Tibial nerve (tissue), 4 donors: ENCODE results near the gene ELMO1. TPM values are rescaled to one million over a fixed set of nuclear protein-coding genes. Genes with fewer than 3 reads are reported as not detected.

Experiments
- DNase-seq, 2 donors: peaks; one replicate each; pipeline ENCODE4 v3.0.0-alpha.2; 2019; ENCODE audit warnings: low spot score in 2 of 2
- H3K27ac ChIP-seq, 4 donors: fragments of 200-600 bp; sonication (generic) in 3 of 4; one replicate each; pipeline ENCODE4 v1.5.1; 2017 to 2019; ENCODE audit warnings: mild to moderate bottlenecking in 1 of 4
- H3K27me3 ChIP-seq, 2 donors: fragments of 200-600 bp; sonication (generic) in 1 of 2; one replicate each; pipeline versions ENCODE4 v1.5.1 to v1.6.0; 2017 to 2019
- H3K36me3 ChIP-seq, 3 donors: fragments of 200-600 bp; sonication (generic); one replicate each; pipeline ENCODE4 v1.5.1; 2018 to 2019
- H3K4me1 ChIP-seq, 4 donors: fragments of 200-600 bp; sonication (generic) in 3 of 4; one replicate each; pipeline ENCODE4 v1.5.1; 2017 to 2019
- H3K4me3 ChIP-seq, 4 donors: fragments of 200-600 bp; sonication (generic) in 3 of 4; one replicate each; pipeline ENCODE4 v1.5.1; 2017 to 2019; ENCODE audit warnings: mild to moderate bottlenecking in 1 of 4, moderate library complexity in 1 of 4
- H3K9me3 ChIP-seq, 4 donors: fragments of 200-600 bp; sonication (generic) in 3 of 4; one replicate each; pipeline ENCODE4 v1.5.1; 2017 to 2019
- CTCF ChIP-seq, 5 experiments: fragments of 200-600 bp in 3 of 5; fragments of 450-650 bp in 2 of 5; sonication (generic) in 3 of 5; IDR thresholded peaks; one replicate each; pipeline ENCODE4 v1.5.1; 2016 to 2019; ENCODE audit warnings: antibody characterized with exemption in 5 of 5, mild to moderate bottlenecking in 3 of 5, moderate library complexity in 2 of 5
- EP300 ChIP-seq, 2 donors: sonication (generic); formaldehyde crosslinking; IDR thresholded peaks; one replicate each; pipeline ENCODE4 v1.6.1; 2017; ENCODE audit warnings: antibody characterized with exemption in 2 of 2, mild to moderate bottlenecking in 1 of 2
- POLR2A ChIP-seq, 2 donors: fragments of 450-650 bp; IDR thresholded peaks; one replicate each; pipeline ENCODE4 v1.6.1; 2017; ENCODE audit warnings: antibody characterized with exemption in 2 of 2, mild to moderate bottlenecking in 2 of 2, moderate library complexity in 2 of 2
- WGBS, 2 donors: methylation state at CpG; one replicate each; pipeline ENCODE4 v1.1.5; 2018; 5-methylcytosine and 5-hydroxymethylcytosine counted together
- total RNA-seq, 4 donors: library from RNA; depleted of rRNA; stranded (reverse); fragments of >200 nt; gene quantifications; one replicate each; pipeline ENCODE4 v1.1.0, GENCODE V29; 2016

The ELMO1 gene
- total RNA-seq, 4 donors from 2014 or later: 196 to 328 (median 268) TPM

GRCh38 chr7:36943591-36944435 lies 504.9 kb downstream of the ELMO1 start:
- TF ChIP-seq EP300 (IDR thresholded peaks at IDR 0.05): no peak
- TF ChIP-seq POLR2A (IDR thresholded peaks at IDR 0.05): no peak
- TF ChIP-seq CTCF (IDR thresholded peaks at IDR 0.05): no peak
- WGBS, 2 donors: 56 to 62% methylated on average over 8 of the region's 8 CpGs
- Histone ChIP-seq H3K27ac (no peak overlapping the region), H3K4me1 (peaks cover 0 to 12% (median 5%) of the 10 kb centered on the region in 4 donors), H3K4me3 (no peak overlapping the region), H3K27me3 (no peaks in the 10 kb centered on the region), H3K36me3 (peaks cover 0 to 28% (median 3%) of the 10 kb centered on the region in 3 donors), H3K9me3 (peaks cover 0 to 19% (median 4%) of the 10 kb centered on the region in 4 donors)
- no peak for DNase-seq

DNA sequence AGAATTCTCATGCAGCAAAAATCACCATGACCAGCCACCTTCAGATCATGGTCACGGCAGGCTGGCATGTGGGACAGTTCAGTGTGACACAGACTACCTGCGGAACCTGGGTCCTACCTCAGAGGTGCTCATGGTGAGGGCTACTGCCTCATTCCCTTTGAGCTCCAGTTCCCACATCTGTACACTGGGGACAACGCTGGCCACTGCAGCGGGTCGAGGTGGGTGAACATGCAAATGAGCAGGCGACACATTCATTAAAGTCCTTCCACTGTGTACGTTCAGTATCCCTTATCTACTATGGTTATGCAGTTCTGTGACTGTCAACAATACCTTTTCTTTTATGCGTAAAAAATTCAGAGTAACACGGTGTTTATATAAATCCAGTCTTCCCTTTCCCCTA lies 505.7 kb downstream of the ELMO1 start:
- no peak for DNase-seq
- Histone ChIP-seq H3K27me3 (no peaks in the 10 kb centered on the region), H3K4me1 (peaks cover 0 to 12% (median 5%) of the 10 kb centered on the region in 4 donors), H3K36me3 (peaks cover 0 to 36% (median 3%) of the 10 kb centered on the region in 3 donors), H3K9me3 (peaks cover 0 to 28% (median 8%) of the 10 kb centered on the region in 4 donors), H3K27ac (no peak overlapping the region), H3K4me3 (no peak overlapping the region)
- TF ChIP-seq EP300 (IDR thresholded peaks at IDR 0.05) (no peak), POLR2A (IDR thresholded peaks at IDR 0.05) (no peak), CTCF (IDR thresholded peaks at IDR 0.05) (no peak)
- 81 to 85% methylated on average over 9 of the region's 9 CpGs for WGBS, 2 donors

GRCh38 chr7:36942541-36942940 lies 506.1 kb downstream of the ELMO1 start:
- Histone ChIP-seq H3K4me3 (no peak overlapping the region), H3K36me3 (peaks cover 0 to 40% (median 3%) of the 10 kb centered on the region in 3 donors), H3K9me3 (peaks cover 0 to 32% (median 10%) of the 10 kb centered on the region in 4 donors), H3K4me1 (peaks cover 0 to 12% (median 5%) of the 10 kb centered on the region in 4 donors), H3K27me3 (no peaks in the 10 kb centered on the region), H3K27ac (no peak overlapping the region)
- WGBS, 2 donors: 73 to 85% methylated on average over 4 of the region's 4 CpGs
- DNase-seq: no peak
- TF ChIP-seq CTCF (IDR thresholded peaks at IDR 0.05) (no peak), EP300 (IDR thresholded peaks at IDR 0.05) (no peak), POLR2A (IDR thresholded peaks at IDR 0.05) (no peak)

DNA sequence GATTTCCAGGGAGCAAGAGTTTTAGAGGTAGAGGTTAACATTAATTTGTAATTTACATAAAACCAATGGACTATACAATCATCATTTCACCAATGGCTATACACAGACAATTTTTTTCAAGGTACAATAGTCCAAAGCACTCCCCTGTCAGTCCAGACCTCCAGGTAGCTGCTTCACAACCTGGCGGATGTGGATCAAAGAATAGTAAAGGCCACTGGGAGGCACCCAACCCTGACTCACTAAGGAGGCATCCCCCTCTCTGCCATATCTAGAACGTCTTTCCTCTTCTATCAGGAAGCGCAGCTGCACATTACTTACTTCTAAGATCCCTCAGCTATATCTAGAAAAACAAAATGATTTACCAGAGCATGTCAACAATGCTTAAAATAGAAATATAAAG lies 506.6 kb downstream of the ELMO1 start:
- TF ChIP-seq CTCF (IDR thresholded peaks at IDR 0.05) (no peak), EP300 (IDR thresholded peaks at IDR 0.05) (no peak), POLR2A (IDR thresholded peaks at IDR 0.05) (no peak)
- Histone ChIP-seq H3K36me3 (peaks cover 0 to 46% (median 3%) of the 10 kb centered on the region in 3 donors), H3K27ac (no peak overlapping the region), H3K27me3 (no peaks in the 10 kb centered on the region), H3K4me1 (peaks cover 0 to 12% (median 5%) of the 10 kb centered on the region in 4 donors), H3K9me3 (peaks cover 0 to 37% (median 13%) of the 10 kb centered on the region in 4 donors), H3K4me3 (no peak overlapping the region)
- WGBS, 2 donors: 82 to 89% methylated on average over 3 of the region's 3 CpGs
- no peak for DNase-seq

- TF ChIP-seq EP300 (IDR thresholded peaks at IDR 0.05) (no peak), CTCF (IDR thresholded peaks at IDR 0.05) (no peak), POLR2A (IDR thresholded peaks at IDR 0.05) (no peak)
- peaks cover 0 to 43% (median 14%) of the 10 kb centered on the region in 4 donors for H3K9me3 ChIP-seq
- H3K4me3 ChIP-seq: no peak overlapping the region
- WGBS, 2 donors: 62 to 63% methylated on average over 1 of the region's 1 CpG
- no peak for DNase-seq
- H3K27ac ChIP-seq: no peak overlapping the region
- H3K4me1 ChIP-seq: peaks cover 0 to 12% (median 5%) of the 10 kb centered on the region in 4 donors
- H3K27me3 ChIP-seq: no peaks in the 10 kb centered on the region
- peaks cover 0 to 52% (median 3%) of the 10 kb centered on the region in 3 donors for H3K36me3 ChIP-seq
Observed at GRCh38 chr7:36941359-36941758, 507.3 kb downstream of the ELMO1 start.
